Nucleus accumbens (tissue), 56 donors: ENCODE data around the gene PRR16.
"Not testable (repeated sequence)": the region's sequence is repeated elsewhere in the genome, so short reads cannot be mapped to it uniquely, and the experiment has no call there.

Experiments used
- DNase-seq, 56 donors: peaks; one replicate each; lab custom pipeline; 2025; lab: John Stamatoyannopoulos, UW

The PRR16 gene

DNA sequence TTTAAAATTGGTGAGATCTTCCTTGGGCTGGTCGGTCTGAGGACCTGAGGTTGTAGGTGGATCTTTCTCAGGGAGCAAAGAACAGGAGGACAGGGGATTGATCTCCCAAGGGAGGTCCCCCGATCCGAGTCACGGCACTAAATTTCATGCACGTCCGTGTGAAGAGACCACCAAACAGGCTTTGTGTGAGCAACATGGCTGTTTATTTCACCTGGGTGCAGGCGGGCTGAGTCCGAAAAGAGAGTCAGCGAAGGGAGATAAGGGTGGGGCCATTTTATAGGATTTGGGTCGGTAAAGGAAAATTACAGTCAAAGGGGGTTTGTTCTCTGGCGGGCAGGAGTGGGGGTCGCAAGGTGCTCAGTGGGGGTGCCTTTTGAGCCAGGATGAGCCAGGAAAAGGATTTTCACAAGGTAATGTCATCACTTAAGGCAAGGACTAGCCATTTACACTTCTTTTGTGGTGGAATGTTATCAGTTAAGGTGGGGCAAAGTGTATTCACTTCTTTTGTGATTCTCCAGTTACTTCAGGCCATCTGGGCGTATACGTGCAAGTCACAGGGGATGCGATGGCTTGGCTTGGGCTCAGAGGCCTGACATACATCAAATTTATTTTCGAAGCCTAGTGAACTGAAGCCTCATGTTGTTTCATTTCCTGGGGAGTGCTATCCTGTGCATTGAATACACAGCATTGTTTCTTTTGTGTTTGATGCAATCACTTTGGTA is 238.9 kb downstream of the PRR16 start:
- DNase-seq, result not testable (repeated sequence)

DNA sequence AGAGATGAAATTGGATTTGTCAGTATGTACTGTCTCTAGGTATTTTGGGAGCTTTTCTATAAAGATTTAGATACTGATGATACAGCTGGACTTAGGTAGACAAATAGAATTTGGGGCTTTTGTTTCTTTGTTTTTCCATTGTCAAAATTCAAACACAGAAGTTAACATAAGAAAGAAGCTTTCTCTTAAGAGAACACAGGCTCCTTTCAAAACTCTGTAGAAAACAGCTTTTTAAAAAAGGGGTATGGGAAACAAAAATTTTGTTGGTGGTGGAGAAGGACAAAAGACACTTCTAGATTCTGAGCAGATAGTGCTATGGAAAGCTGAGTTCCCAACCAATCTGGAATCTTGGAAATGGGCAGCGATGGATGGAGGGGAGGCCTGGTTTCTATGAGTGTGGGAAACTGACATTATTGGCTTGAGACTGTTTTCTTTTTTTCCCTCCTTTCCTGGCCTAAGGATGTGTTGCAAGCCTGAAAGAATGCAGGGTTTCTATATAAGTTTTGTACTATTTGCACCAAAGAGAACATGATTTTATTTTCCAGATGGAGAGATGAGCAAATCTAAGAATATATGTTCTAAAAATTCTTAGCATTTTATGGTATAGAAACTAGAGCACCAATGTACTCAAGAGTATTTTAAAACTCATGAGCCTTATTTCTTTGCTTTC is 240.0 kb downstream of the PRR16 start:
- no peak for DNase-seq

- DNase-seq, result no peak
Measured at GRCh38 chr5:120706877-120707276, 242.8 kb downstream of the PRR16 start.

DNA sequence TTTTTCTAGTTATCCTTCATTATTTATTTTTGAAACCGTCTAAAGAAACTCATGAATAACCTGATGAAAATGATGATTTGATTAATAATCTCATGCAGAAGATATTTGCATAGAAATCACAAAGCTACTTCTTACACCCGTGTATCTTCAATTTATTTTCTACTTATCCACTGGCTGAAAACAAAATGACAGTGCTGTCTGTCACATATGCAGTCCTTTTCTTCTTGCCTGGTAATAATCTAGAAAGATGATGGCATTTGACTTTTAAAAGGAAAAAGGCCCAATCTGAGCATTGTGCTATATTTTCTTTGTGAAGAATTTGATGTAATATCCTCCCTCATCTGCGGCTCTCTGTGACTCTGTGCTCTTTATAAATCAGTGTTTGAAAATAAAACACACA is 253.3 kb downstream of the PRR16 start:
- DNase-seq, result no peak

- DNase-seq, result no peak
Measured at GRCh38 chr5:120730214-120730613, 266.1 kb downstream of the PRR16 start.

GRCh38 chr5:120734033-120734432 is 269.9 kb downstream of the PRR16 start:
- no peak for DNase-seq

DNA sequence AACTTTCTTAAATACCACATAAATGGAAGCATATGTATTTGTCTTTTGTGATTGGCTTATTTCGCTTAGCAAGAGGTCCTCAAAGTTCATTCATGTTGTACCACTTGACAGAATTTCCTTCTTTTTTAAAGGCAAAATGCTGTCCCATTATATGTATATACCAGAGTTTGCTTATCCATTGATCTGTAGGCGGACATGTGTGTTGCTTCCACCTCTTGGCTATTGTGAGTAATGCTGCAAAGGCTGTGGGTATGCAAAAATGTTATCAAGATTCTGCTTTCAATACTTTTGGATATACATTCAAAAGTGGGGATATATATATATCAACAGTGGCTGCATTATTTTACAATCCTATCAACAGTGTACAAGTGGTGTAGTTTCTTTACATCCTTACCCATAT is 271.0 kb downstream of the PRR16 start:
- no peak for DNase-seq
